ENCODE measurements around the gene MOGAT1. TPM values are rescaled to one million over a fixed set of nuclear protein-coding genes. Genes with fewer than 3 reads are reported as not detected.

The MOGAT1 gene
- total and polyA plus RNA-seq, 3 donors from 2014 or later = not detected

DNA sequence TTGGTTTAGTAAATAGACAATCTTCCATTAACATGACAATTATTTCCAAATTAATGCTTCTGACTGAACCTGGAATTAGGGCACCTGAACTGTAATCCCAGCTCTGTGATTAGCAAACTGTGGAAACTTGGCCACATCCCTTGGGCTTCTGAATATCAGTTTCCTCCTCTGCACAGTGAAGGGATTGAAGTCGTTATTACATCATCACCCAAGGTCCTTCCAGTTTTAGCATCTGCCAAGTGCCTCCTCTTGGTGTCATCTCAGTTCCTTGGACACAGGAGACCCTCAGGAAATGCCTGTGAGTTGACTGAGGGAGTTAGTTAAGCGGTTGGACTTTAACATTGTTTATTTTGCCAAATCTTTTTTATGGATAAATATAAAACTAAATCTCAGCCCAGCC is 64.8 kb downstream of the MOGAT1 start:
- intact Hi-C loops (cut with DNase I; ENCODE audit: low total_unique reads) = no loop called here
- no peak overlapping the region for H3K4me3 ChIP-seq
- H3K9me3 ChIP-seq = no peaks in the 10 kb centered on the region
- no peaks in the 10 kb centered on the region for H3K27me3 ChIP-seq
- no peak for TF ChIP-seq POLR2A (IDR thresholded peaks at IDR 0.05)
- TF ChIP-seq, protein P1, sequence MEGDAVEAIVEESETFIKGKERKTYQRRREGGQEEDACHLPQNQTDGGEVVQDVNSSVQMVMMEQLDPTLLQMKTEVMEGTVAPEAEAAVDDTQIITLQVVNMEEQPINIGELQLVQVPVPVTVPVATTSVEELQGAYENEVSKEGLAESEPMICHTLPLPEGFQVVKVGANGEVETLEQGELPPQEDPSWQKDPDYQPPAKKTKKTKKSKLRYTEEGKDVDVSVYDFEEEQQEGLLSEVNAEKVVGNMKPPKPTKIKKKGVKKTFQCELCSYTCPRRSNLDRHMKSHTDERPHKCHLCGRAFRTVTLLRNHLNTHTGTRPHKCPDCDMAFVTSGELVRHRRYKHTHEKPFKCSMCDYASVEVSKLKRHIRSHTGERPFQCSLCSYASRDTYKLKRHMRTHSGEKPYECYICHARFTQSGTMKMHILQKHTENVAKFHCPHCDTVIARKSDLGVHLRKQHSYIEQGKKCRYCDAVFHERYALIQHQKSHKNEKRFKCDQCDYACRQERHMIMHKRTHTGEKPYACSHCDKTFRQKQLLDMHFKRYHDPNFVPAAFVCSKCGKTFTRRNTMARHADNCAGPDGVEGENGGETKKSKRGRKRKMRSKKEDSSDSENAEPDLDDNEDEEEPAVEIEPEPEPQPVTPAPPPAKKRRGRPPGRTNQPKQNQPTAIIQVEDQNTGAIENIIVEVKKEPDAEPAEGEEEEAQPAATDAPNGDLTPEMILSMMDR (IDR thresholded peaks at IDR 0.05) = no peak
- no peak overlapping the region for H3K27ac ChIP-seq
- peaks cover 15% of the 10 kb centered on the region for H3K4me1 ChIP-seq
- 39 to 57% methylated on average over 2 of the region's 2 CpGs for WGBS, 2 donors
- no peak for DNase-seq
- no peaks in the 10 kb centered on the region for H3K36me3 ChIP-seq (ENCODE audit: low read depth, missing control alignments)

DNA sequence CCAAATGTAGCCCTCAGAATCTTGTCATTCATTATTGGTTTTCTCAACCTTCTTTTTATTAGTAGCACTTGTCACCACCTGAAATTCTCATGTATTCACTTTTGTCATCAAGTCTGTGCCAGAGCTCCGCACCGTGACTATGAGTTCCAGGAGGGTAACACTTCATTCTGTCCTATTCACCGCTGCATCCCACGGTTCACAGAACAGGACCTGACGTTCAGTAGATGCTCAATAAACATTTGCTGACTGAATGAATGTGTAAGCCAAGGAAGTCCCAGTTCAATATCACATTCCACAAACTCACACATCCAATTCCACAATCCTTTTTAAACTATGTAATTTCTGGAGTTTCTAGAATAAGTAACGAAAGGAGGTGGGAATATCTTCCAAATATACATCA is 65.5 kb downstream of the MOGAT1 start:
- Histone ChIP-seq H3K4me3 (no peak overlapping the region), H3K4me1 (peaks cover 15% of the 10 kb centered on the region), H3K36me3 (ENCODE audit: low read depth, missing control alignments) (no peaks in the 10 kb centered on the region), H3K27ac (no peak overlapping the region), H3K27me3 (no peaks in the 10 kb centered on the region), H3K9me3 (no peaks in the 10 kb centered on the region)
- DNase-seq = no peak
- intact Hi-C loops (cut with DNase I; ENCODE audit: low total_unique reads) = no loop called here
- TF ChIP-seq, protein P1 (IDR thresholded peaks at IDR 0.05) = no peak
- TF ChIP-seq POLR2A (IDR thresholded peaks at IDR 0.05) = no peak
- 70 to 83% methylated on average over 6 of the region's 6 CpGs for WGBS, 2 donors

DNA sequence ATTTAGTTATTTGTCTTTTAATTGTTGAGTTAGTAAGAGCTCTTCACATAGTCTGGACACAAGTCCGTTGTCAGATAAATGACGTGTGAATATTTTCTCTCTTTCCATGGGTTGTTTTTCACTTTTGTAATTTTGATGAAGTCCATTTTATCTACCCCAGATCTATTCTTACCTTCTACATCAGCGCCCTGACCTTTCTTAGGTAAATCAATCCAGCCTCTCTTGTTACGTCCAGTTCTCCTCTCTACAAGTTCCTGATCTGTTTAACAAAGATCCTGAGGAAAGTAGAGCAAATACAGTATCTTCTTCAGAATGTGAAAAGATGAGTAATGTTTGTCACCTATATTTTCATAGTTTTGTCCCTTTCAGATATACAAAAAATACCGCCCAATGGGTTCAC is 66.9 kb downstream of the MOGAT1 start:
- no peak overlapping the region for H3K4me3 ChIP-seq
- H3K27ac ChIP-seq = no peak overlapping the region
- TF ChIP-seq, protein P1 (IDR thresholded peaks at IDR 0.05) = no peak
- no peak for TF ChIP-seq POLR2A (IDR thresholded peaks at IDR 0.05)
- intact Hi-C loops (cut with DNase I; ENCODE audit: low total_unique reads) = no loop called here
- no peaks in the 10 kb centered on the region for H3K27me3 ChIP-seq
- no peak for DNase-seq
- peaks cover 15% of the 10 kb centered on the region for H3K4me1 ChIP-seq
- 94 to 96% methylated on average over 5 of the region's 5 CpGs for WGBS, 2 donors
- H3K9me3 ChIP-seq = no peaks in the 10 kb centered on the region
- no peaks in the 10 kb centered on the region for H3K36me3 ChIP-seq (ENCODE audit: low read depth, missing control alignments)

DNA sequence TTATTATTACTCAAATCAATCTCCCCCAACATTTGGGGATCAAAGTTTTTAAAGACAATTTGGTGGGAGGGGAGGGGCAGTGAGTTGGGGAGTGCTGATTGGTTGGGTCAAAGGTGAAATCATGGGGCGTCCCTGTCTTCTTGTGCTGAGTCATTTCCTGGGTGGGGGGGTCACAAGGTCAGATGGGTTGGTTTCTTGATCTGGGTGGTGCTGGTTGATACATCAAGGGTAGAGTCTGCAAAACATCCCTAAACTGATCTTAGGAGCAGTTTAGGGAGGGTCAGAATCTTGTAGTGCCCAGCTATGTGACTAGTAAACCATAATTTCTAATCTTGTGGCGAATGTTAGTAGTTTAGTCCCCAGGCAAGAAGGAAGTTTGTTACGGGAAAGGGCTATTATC is 67.4 kb downstream of the MOGAT1 start:
- TF ChIP-seq POLR2A (IDR thresholded peaks at IDR 0.05) = no peak
- TF ChIP-seq, protein P1 (IDR thresholded peaks at IDR 0.05) = no peak
- 71 to 90% methylated on average over 3 of the region's 3 CpGs for WGBS, 2 donors
- Histone ChIP-seq H3K36me3 (ENCODE audit: low read depth, missing control alignments) (no peaks in the 10 kb centered on the region), H3K4me1 (peaks cover 10% of the 10 kb centered on the region), H3K9me3 (no peaks in the 10 kb centered on the region), H3K4me3 (no peak overlapping the region), H3K27ac (no peak overlapping the region), H3K27me3 (no peaks in the 10 kb centered on the region)
- intact Hi-C loops (cut with DNase I; ENCODE audit: low total_unique reads) = no loop called here
- no peak for DNase-seq

DNA sequence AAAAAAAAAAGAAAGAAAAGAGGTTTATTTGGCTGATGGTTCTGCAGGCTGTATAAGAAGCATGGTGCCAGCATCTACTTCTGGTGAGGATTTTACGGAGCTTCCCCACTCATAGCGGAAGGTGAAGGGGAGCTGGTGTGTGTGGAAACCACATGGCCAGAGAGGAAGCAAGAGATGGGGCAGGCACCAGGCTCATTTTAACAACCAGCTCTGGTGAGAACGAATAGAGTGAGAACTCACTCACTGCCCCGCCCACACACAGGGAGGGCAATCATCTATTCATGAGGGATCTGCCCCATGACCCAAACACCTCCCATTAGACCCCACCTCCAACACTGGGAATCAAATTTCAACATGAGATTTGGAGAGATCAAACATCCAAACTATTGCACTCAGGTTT is 68.5 kb downstream of the MOGAT1 start:
- Histone ChIP-seq H3K27ac (no peak overlapping the region), H3K4me1 (peaks cover 4% of the 10 kb centered on the region), H3K4me3 (no peak overlapping the region), H3K9me3 (no peaks in the 10 kb centered on the region), H3K27me3 (no peaks in the 10 kb centered on the region), H3K36me3 (ENCODE audit: low read depth, missing control alignments) (no peaks in the 10 kb centered on the region)
- TF ChIP-seq POLR2A (IDR thresholded peaks at IDR 0.05) = no peak
- TF ChIP-seq, protein P1 (IDR thresholded peaks at IDR 0.05) = no peak
- intact Hi-C loops (cut with DNase I; ENCODE audit: low total_unique reads) = no loop called here
- WGBS, 2 donors = 88 to 90% methylated on average over 4 of the region's 4 CpGs
- DNase-seq = no peak
